A673 (cell line): Measurements from ENCODE around the gene MITF. TPM values are rescaled to one million over a fixed set of nuclear protein-coding genes. Genes with fewer than 3 reads are reported as not detected.

ENCODE experiments used
- BruUV-seq: library from RNA; stranded (reverse); fragments of 400-500 nt; replicated peaks from 2 replicates; lab custom pipeline; 2021; lab: Mats Ljungman, UMichigan
- CTCF ChIA-PET: fragments of 300-600 bp; sonication (Branson Sonifier 250); formaldehyde crosslinking; loops from one replicate; lab custom pipeline; 2022; ENCODE audit warnings: antibody characterized with exemption; lab: Charles Lee
- POLR2A ChIA-PET: fragments of 300-600 bp; sonication (Branson Sonifier 250); formaldehyde crosslinking; loops from one replicate; lab custom pipeline; 2022; ENCODE audit warnings: antibody characterized with exemption; ENCODE audit not compliant: low non-redundant PET; lab: Charles Lee
- DNase-seq: peaks from one replicate; pipeline ENCODE4 v3.0.0-alpha.2; 2015; ENCODE audit warnings: low spot score
- H3K27ac ChIP-seq: fragments of 200-600 bp; sonication (generic); 2 replicates; pipeline ENCODE4 v1.5.1; 2016; ENCODE audit warnings: mixed run types, low read depth, mild to moderate bottlenecking, mixed read lengths, antibody characterized with exemption, low read length; ENCODE audit not compliant: poor library complexity, severe bottlenecking
- H3K27me3 ChIP-seq: fragments of 200-600 bp; sonication (generic); replicated peaks from 2 replicates; pipeline ENCODE4 v1.6.1; 2017; ENCODE audit warnings: mixed run types, low read depth, mild to moderate bottlenecking, mixed read lengths, antibody characterized with exemption, low read length; ENCODE audit not compliant: insufficient read depth, poor library complexity
- H3K36me3 ChIP-seq: fragments of 200-600 bp; sonication (generic); 2 replicates; pipeline ENCODE4 v1.6.1; 2016; ENCODE audit warnings: mixed run types, mild to moderate bottlenecking, mixed read lengths, antibody characterized with exemption, low read length; ENCODE audit not compliant: insufficient read depth, poor library complexity, severe bottlenecking
- H3K4me1 ChIP-seq: fragments of 200-600 bp; sonication (generic); 2 replicates; pipeline ENCODE4 v1.6.1; 2017; ENCODE audit warnings: mixed run types, mild to moderate bottlenecking, mixed read lengths, antibody characterized with exemption, low read length; ENCODE audit not compliant: insufficient read depth, poor library complexity, severe bottlenecking
- H3K4me3 ChIP-seq: fragments of 200-600 bp; sonication (generic); 2 replicates; pipeline ENCODE4 v1.5.1; 2016; ENCODE audit warnings: low read depth, mixed run types, mild to moderate bottlenecking, mixed read lengths, low read length; ENCODE audit not compliant: poor library complexity, severe bottlenecking
- H3K9me3 ChIP-seq: fragments of 200-600 bp; sonication (generic); 2 replicates; pipeline ENCODE4 v1.6.1; 2016; ENCODE audit warnings: mixed run types, low read depth, mild to moderate bottlenecking, mixed read lengths, antibody characterized with exemption, low read length; ENCODE audit not compliant: poor library complexity, severe bottlenecking
- CTCF ChIP-seq: fragments of 300-800, 200-600 bp; sonication (generic); conservative IDR thresholded peaks from 2 replicates; pipeline ENCODE4 v1.5.1; 2017; ENCODE audit warnings: low read depth, mild to moderate bottlenecking, antibody characterized with exemption, low read length, moderate library complexity, mixed read lengths
- EZH2 ChIP-seq: fragments of 200-600 bp; sonication (generic); IDR thresholded peaks from 2 replicates; pipeline ENCODE4 v1.6.1; 2017; ENCODE audit warnings: borderline replicate concordance, low read depth, mild to moderate bottlenecking, mixed read lengths, antibody characterized with exemption, low read length; ENCODE audit not compliant: poor library complexity, severe bottlenecking
- intact Hi-C: fragments of 100-400 bp; cut with micrococcal nuclease; formaldehyde crosslinking; loops from one replicate; pipeline ENCODE4 v1.10.0; 2022; ENCODE audit not compliant: unreplicated experiment
- total RNA-seq: library from RNA; stranded (reverse); gene quantifications from 2 replicates; pipeline ENCODE4 v1.2.3, GENCODE V29; 2021

MITF gene
- total RNA-seq, 1 experiment from 2014 or later: 0.52 TPM

GRCh38 chr3:69938061-69938460 is 198.8 kb downstream of the MITF start:
- H3K27ac ChIP-seq: no peak overlapping the region
- DNase-seq: no peak
- POLR2A ChIA-PET: no interaction called here
- CTCF ChIA-PET: no interaction called here
- no peaks in the 10 kb centered on the region for H3K9me3 ChIP-seq
- no peaks in the 10 kb centered on the region for H3K27me3 ChIP-seq
- intact Hi-C loops: no loop called here
- no TSS peak for BruUV-seq
- no peak overlapping the region for H3K4me3 ChIP-seq
- H3K4me1 ChIP-seq: no peaks in the 10 kb centered on the region
- H3K36me3 ChIP-seq: no peaks in the 10 kb centered on the region
- TF ChIP-seq CTCF (no peak), EZH2 (no peak)

GRCh38 chr3:69938931-69939330 is 199.7 kb downstream of the MITF start:
- Histone ChIP-seq H3K27ac (no peak overlapping the region), H3K4me3 (no peak overlapping the region), H3K27me3 (no peaks in the 10 kb centered on the region), H3K9me3 (no peaks in the 10 kb centered on the region), H3K4me1 (no peaks in the 10 kb centered on the region), H3K36me3 (no peaks in the 10 kb centered on the region)
- DNase-seq: no peak
- no TSS peak for BruUV-seq
- POLR2A ChIA-PET: no interaction called here
- intact Hi-C loops: no loop called here
- CTCF ChIA-PET: no interaction called here
- no peak for TF ChIP-seq EZH2
- TF ChIP-seq CTCF: no peak

- ChIA-PET POLR2A (no interaction called here), CTCF (no interaction called here)
- intact Hi-C loops: no loop called here
- Histone ChIP-seq H3K27me3 (no peaks in the 10 kb centered on the region), H3K27ac (no peak overlapping the region), H3K9me3 (no peaks in the 10 kb centered on the region), H3K4me1 (no peaks in the 10 kb centered on the region), H3K36me3 (no peaks in the 10 kb centered on the region), H3K4me3 (no peak overlapping the region)
- DNase-seq: no peak
- TF ChIP-seq CTCF (no peak), EZH2 (no peak)
- no TSS peak for BruUV-seq
Measured at GRCh38 chr3:69941037-69941436, 201.8 kb downstream of the MITF start.
